ENCODE measurements around the gene ZNF445.

The ZNF445 gene

GRCh38 chr3:44477312-44478030, at the start of gene ZNF445:
TSS of gene ZNF445 (minus strand) at chr3:44477670. CDS start at chr3:44455549, 22,121 bp downstream.
- no peak for TF ChIP-seq CTCF (IDR thresholded peaks at IDR 0.05; ENCODE audit: low read length)
- Histone ChIP-seq H4K20me1 (ENCODE audit: insufficient read depth, low read length) (no peaks in the 10 kb centered on the region), H3K79me2 (ENCODE audit: insufficient read depth, low read length) (peaks cover 24% of the 10 kb centered on the region), H3K27ac (ENCODE audit: low read depth, low read length, poor library complexity, severe bottlenecking) (no peak within 1 kb of the TSS), H3K27me3 (ENCODE audit: insufficient read depth, low read length) (no peaks in the 10 kb centered on the region), H3K4me3 (ENCODE audit: low read depth, low read length, poor library complexity, severe bottlenecking) (peak within 1 kb of the TSS; percentile 79), H3K36me3 (ENCODE audit: insufficient read depth, low read length) (no peaks in the 10 kb centered on the region), H3K9me3 (ENCODE audit: low read length) (no peaks in the 10 kb centered on the region), H3K9me2 (ENCODE audit: low read depth, low read length) (no peaks in the 10 kb centered on the region), H3K4me2 (ENCODE audit: low read length) (peak within 1 kb of the TSS; percentile 90), H3F3A (ENCODE audit: insufficient read depth, low read length) (no peaks in the 10 kb centered on the region), H3K9ac (ENCODE audit: low read length) (peak within 1 kb of the TSS; percentile 75), H2AFZ (ENCODE audit: low read length) (0 out of 2 replicates have a peak within 1 kb of the TSS, but pooled peaks have one; percentile 26), H3K4me1 (ENCODE audit: insufficient read depth, low read length, severe bottlenecking) (peaks cover 17% of the 10 kb centered on the region)

GRCh38 chr3:44525060-44525459, 47.6 kb upstream of the ZNF445 start:
- no peaks in the 10 kb centered on the region for H4K20me1 ChIP-seq (ENCODE audit: insufficient read depth, low read length)
- H3K4me1 ChIP-seq (ENCODE audit: insufficient read depth, low read length, severe bottlenecking), result no peaks in the 10 kb centered on the region
- no peaks in the 10 kb centered on the region for H3K27me3 ChIP-seq (ENCODE audit: insufficient read depth, low read length)
- no peak overlapping the region for H3K4me2 ChIP-seq (ENCODE audit: low read length)
- no peak overlapping the region for H3K9ac ChIP-seq (ENCODE audit: low read length)
- no peaks in the 10 kb centered on the region for H3K9me2 ChIP-seq (ENCODE audit: low read depth, low read length)
- TF ChIP-seq CTCF (IDR thresholded peaks at IDR 0.05; ENCODE audit: low read length) (no peak), EZH2 (IDR thresholded peaks at IDR 0.05; ENCODE audit: borderline replicate concordance, low read length) (no peak)
- H3K79me2 ChIP-seq (ENCODE audit: insufficient read depth, low read length), result no peaks in the 10 kb centered on the region
- H2AFZ ChIP-seq (ENCODE audit: low read length), result no peak overlapping the region
- H3K36me3 ChIP-seq (ENCODE audit: insufficient read depth, low read length), result no peaks in the 10 kb centered on the region
- H3K27ac ChIP-seq (ENCODE audit: low read depth, low read length, poor library complexity, severe bottlenecking), result no peak overlapping the region
- no peaks in the 10 kb centered on the region for H3F3A ChIP-seq (ENCODE audit: insufficient read depth, low read length)
- H3K9me3 ChIP-seq (ENCODE audit: low read length), result no peaks in the 10 kb centered on the region
- H3K4me3 ChIP-seq (ENCODE audit: low read depth, low read length, poor library complexity, severe bottlenecking), result no peak overlapping the region

- Histone ChIP-seq H3K4me1 (ENCODE audit: insufficient read depth, low read length, severe bottlenecking) (no peaks in the 10 kb centered on the region), H3K4me2 (ENCODE audit: low read length) (no peak overlapping the region), H3K9ac (ENCODE audit: low read length) (no peak overlapping the region), H3K79me2 (ENCODE audit: insufficient read depth, low read length) (no peaks in the 10 kb centered on the region), H3K27ac (ENCODE audit: low read depth, low read length, poor library complexity, severe bottlenecking) (no peak overlapping the region), H3K36me3 (ENCODE audit: insufficient read depth, low read length) (no peaks in the 10 kb centered on the region), H3K27me3 (ENCODE audit: insufficient read depth, low read length) (no peaks in the 10 kb centered on the region), H2AFZ (ENCODE audit: low read length) (no peak overlapping the region), H3K9me3 (ENCODE audit: low read length) (no peaks in the 10 kb centered on the region), H4K20me1 (ENCODE audit: insufficient read depth, low read length) (no peaks in the 10 kb centered on the region), H3K9me2 (ENCODE audit: low read depth, low read length) (no peaks in the 10 kb centered on the region), H3K4me3 (ENCODE audit: low read depth, low read length, poor library complexity, severe bottlenecking) (no peak overlapping the region), H3F3A (ENCODE audit: insufficient read depth, low read length) (no peaks in the 10 kb centered on the region)
- TF ChIP-seq CTCF (IDR thresholded peaks at IDR 0.05; ENCODE audit: low read length) (no peak), EZH2 (IDR thresholded peaks at IDR 0.05; ENCODE audit: borderline replicate concordance, low read length) (no peak)
Observed at GRCh38 chr3:44522494-44522933, 45.0 kb upstream of the ZNF445 start.

Data from OCI-LY1 (cell line).